ENCODE results near the gene TYRP1. TPM values are rescaled to one million over a fixed set of nuclear protein-coding genes. Genes with fewer than 3 reads are reported as not detected.

Gene TYRP1
- not detected for total RNA-seq
- polyA plus RNA-seq: not detected

GRCh38 chr9:12693141-12693540, at the start of gene TYRP1:
TSS of gene TYRP1 (plus strand) at chr9:12693385. CDS start at chr9:12693997, 612 bp downstream.
- ChIA-PET CTCF (ENCODE audit: partially characterized antibody) (no interaction called here), POLR2A (ENCODE audit: partially characterized antibody) (no interaction called here)
- no peaks in the 10 kb centered on the region for H3K4me1 Mint-ChIP-seq
- H3K9me3 Mint-ChIP-seq: peaks cover 2 to 27% (median 10%) of the 10 kb centered on the region in 8 donors
- H3K4me3 Mint-ChIP-seq: no peak within 1 kb of the TSS
- H3K36me3 ChIP-seq (ENCODE audit: insufficient read depth, low read length): no peaks in the 10 kb centered on the region
- H3K4me1 ChIP-seq (ENCODE audit: insufficient read depth, low read length): no peaks in the 10 kb centered on the region
- DNase-seq: no peak
- H3K27me3 ChIP-seq (ENCODE audit: insufficient read depth, low read length): no peaks in the 10 kb centered on the region
- H3K27ac Mint-ChIP-seq: peak within 1 kb of the TSS in 1 of 7 donors; percentile 57
- H3K27ac ChIP-seq (ENCODE audit: low read depth, low read length): no peak within 1 kb of the TSS
- no peak within 1 kb of the TSS for H3K4me3 ChIP-seq (ENCODE audit: low read length in 2 of 2)
- H3K9me3 ChIP-seq (ENCODE audit: control insufficient read depth in 1 of 2, low read length in 2 of 2): peaks cover 0 to 6% of the 10 kb centered on the region in 2 donors
- H3K36me3 Mint-ChIP-seq: no peaks in the 10 kb centered on the region
- H3K27me3 Mint-ChIP-seq: no peaks in the 10 kb centered on the region
- intact Hi-C loops (cut with micrococcal nuclease): no loop called here

GRCh38 chr9:12643686-12644085, 49.5 kb upstream of the TYRP1 start:
- H3K9me3 Mint-ChIP-seq: peaks cover 3 to 28% (median 11%) of the 10 kb centered on the region in 8 donors
- no peak for DNase-seq
- Histone ChIP-seq H3K4me3 (ENCODE audit: low read length in 2 of 2) (no peak overlapping the region), H3K27me3 (ENCODE audit: insufficient read depth, low read length) (no peaks in the 10 kb centered on the region), H3K36me3 (ENCODE audit: insufficient read depth, low read length) (no peaks in the 10 kb centered on the region), H3K4me1 (ENCODE audit: insufficient read depth, low read length) (no peaks in the 10 kb centered on the region), H3K27ac (ENCODE audit: low read depth, low read length) (no peak overlapping the region), H3K9me3 (ENCODE audit: control insufficient read depth in 1 of 2, low read length in 2 of 2) (no peaks in the 10 kb centered on the region)
- H3K4me3 Mint-ChIP-seq: no peak overlapping the region
- intact Hi-C loops (cut with micrococcal nuclease): no loop called here
- H3K36me3 Mint-ChIP-seq: no peaks in the 10 kb centered on the region
- no peaks in the 10 kb centered on the region for H3K27me3 Mint-ChIP-seq
- CTCF ChIA-PET (ENCODE audit: partially characterized antibody): no interaction called here
- no peaks in the 10 kb centered on the region for H3K4me1 Mint-ChIP-seq
- POLR2A ChIA-PET (ENCODE audit: partially characterized antibody): no interaction called here
- no peak overlapping the region for H3K27ac Mint-ChIP-seq

- Histone ChIP-seq H3K27ac (ENCODE audit: low read depth, low read length) (no peak overlapping the region), H3K4me3 (ENCODE audit: low read length in 2 of 2) (no peak overlapping the region), H3K36me3 (ENCODE audit: insufficient read depth, low read length) (no peaks in the 10 kb centered on the region), H3K4me1 (ENCODE audit: insufficient read depth, low read length) (no peaks in the 10 kb centered on the region), H3K27me3 (ENCODE audit: insufficient read depth, low read length) (no peaks in the 10 kb centered on the region), H3K9me3 (ENCODE audit: control insufficient read depth in 1 of 2, low read length in 2 of 2) (no peaks in the 10 kb centered on the region)
- Mint-ChIP-seq H3K27ac (no peak overlapping the region), H3K4me3 (no peak overlapping the region), H3K27me3 (no peaks in the 10 kb centered on the region), H3K4me1 (no peaks in the 10 kb centered on the region), H3K9me3 (peaks cover 0 to 27% (median 10%) of the 10 kb centered on the region in 8 donors), H3K36me3 (no peaks in the 10 kb centered on the region)
- DNase-seq: no peak
- intact Hi-C loops (cut with micrococcal nuclease): no loop called here
- CTCF ChIA-PET (ENCODE audit: partially characterized antibody): no interaction called here
- POLR2A ChIA-PET (ENCODE audit: partially characterized antibody): no interaction called here
These were observed 44.3 kb upstream of the TYRP1 start for GRCh38 chr9:12648925-12649324.

- no peaks in the 10 kb centered on the region for H3K27me3 ChIP-seq (ENCODE audit: insufficient read depth, low read length)
- ChIA-PET CTCF (ENCODE audit: partially characterized antibody) (no interaction called here), POLR2A (ENCODE audit: partially characterized antibody) (no interaction called here)
- DNase-seq: no peak
- no peak overlapping the region for H3K4me3 ChIP-seq (ENCODE audit: low read length in 2 of 2)
- H3K4me1 ChIP-seq (ENCODE audit: insufficient read depth, low read length): no peaks in the 10 kb centered on the region
- H3K27me3 Mint-ChIP-seq: no peaks in the 10 kb centered on the region
- no peak overlapping the region for H3K27ac ChIP-seq (ENCODE audit: low read depth, low read length)
- H3K27ac Mint-ChIP-seq: no peak overlapping the region
- H3K4me3 Mint-ChIP-seq: no peak overlapping the region
- no peaks in the 10 kb centered on the region for H3K36me3 Mint-ChIP-seq
- H3K4me1 Mint-ChIP-seq: no peaks in the 10 kb centered on the region
- intact Hi-C loops (cut with micrococcal nuclease): no loop called here
- H3K9me3 Mint-ChIP-seq: peaks cover 4 to 24% (median 15%) of the 10 kb centered on the region in 8 donors
- H3K9me3 ChIP-seq (ENCODE audit: control insufficient read depth in 1 of 2, low read length in 2 of 2): no peaks in the 10 kb centered on the region
- H3K36me3 ChIP-seq (ENCODE audit: insufficient read depth, low read length): no peaks in the 10 kb centered on the region
These were observed 42.1 kb upstream of the TYRP1 start for GRCh38 chr9:12651125-12651524.

- H3K36me3 Mint-ChIP-seq: no peaks in the 10 kb centered on the region
- no peaks in the 10 kb centered on the region for H3K27me3 Mint-ChIP-seq
- no peaks in the 10 kb centered on the region for H3K4me1 Mint-ChIP-seq
- H3K4me3 ChIP-seq (ENCODE audit: low read length in 2 of 2): no peak overlapping the region
- no peak overlapping the region for H3K27ac Mint-ChIP-seq
- H3K27me3 ChIP-seq (ENCODE audit: insufficient read depth, low read length): no peaks in the 10 kb centered on the region
- H3K9me3 ChIP-seq (ENCODE audit: control insufficient read depth in 1 of 2, low read length in 2 of 2): no peaks in the 10 kb centered on the region
- CTCF ChIA-PET (ENCODE audit: partially characterized antibody): no interaction called here
- H3K9me3 Mint-ChIP-seq: peaks cover 0 to 18% (median 11%) of the 10 kb centered on the region in 8 donors
- H3K27ac ChIP-seq (ENCODE audit: low read depth, low read length): no peak overlapping the region
- H3K36me3 ChIP-seq (ENCODE audit: insufficient read depth, low read length): no peaks in the 10 kb centered on the region
- H3K4me1 ChIP-seq (ENCODE audit: insufficient read depth, low read length): no peaks in the 10 kb centered on the region
- DNase-seq: no peak
- intact Hi-C loops (cut with micrococcal nuclease): no loop called here
- peak overlapping the region in 1 of 8 donors; percentile 18 for H3K4me3 Mint-ChIP-seq
- POLR2A ChIA-PET (ENCODE audit: partially characterized antibody): no interaction called here
These were observed 40.2 kb upstream of the TYRP1 start for GRCh38 chr9:12652973-12653372.

GRCh38 chr9:12656803-12657202, 36.4 kb upstream of the TYRP1 start:
- DNase-seq: no peak
- Mint-ChIP-seq H3K27ac (no peak overlapping the region), H3K4me3 (no peak overlapping the region), H3K27me3 (no peaks in the 10 kb centered on the region), H3K9me3 (peaks cover 0 to 25% (median 14%) of the 10 kb centered on the region in 8 donors), H3K4me1 (no peaks in the 10 kb centered on the region), H3K36me3 (no peaks in the 10 kb centered on the region)
- no peak overlapping the region for H3K4me3 ChIP-seq (ENCODE audit: low read length in 2 of 2)
- ChIA-PET CTCF (ENCODE audit: partially characterized antibody) (no interaction called here), POLR2A (ENCODE audit: partially characterized antibody) (no interaction called here)
- no peak overlapping the region for H3K27ac ChIP-seq (ENCODE audit: low read depth, low read length)
- H3K27me3 ChIP-seq (ENCODE audit: insufficient read depth, low read length): no peaks in the 10 kb centered on the region
- no peaks in the 10 kb centered on the region for H3K4me1 ChIP-seq (ENCODE audit: insufficient read depth, low read length)
- intact Hi-C loops (cut with micrococcal nuclease): no loop called here
- no peaks in the 10 kb centered on the region for H3K36me3 ChIP-seq (ENCODE audit: insufficient read depth, low read length)
- no peaks in the 10 kb centered on the region for H3K9me3 ChIP-seq (ENCODE audit: control insufficient read depth in 1 of 2, low read length in 2 of 2)

- no peaks in the 10 kb centered on the region for H3K36me3 Mint-ChIP-seq
These were observed 36.0 kb upstream of the TYRP1 start for GRCh38 chr9:12657233-12657632.

GRCh38 chr9:12657998-12658397, 35.2 kb upstream of the TYRP1 start:
- POLR2A ChIA-PET (ENCODE audit: partially characterized antibody): no interaction called here
- no peak overlapping the region for H3K27ac ChIP-seq (ENCODE audit: low read depth, low read length)
- no peaks in the 10 kb centered on the region for H3K4me1 ChIP-seq (ENCODE audit: insufficient read depth, low read length)
- no peak for DNase-seq
- H3K9me3 ChIP-seq (ENCODE audit: control insufficient read depth in 1 of 2, low read length in 2 of 2): no peaks in the 10 kb centered on the region
- H3K4me1 Mint-ChIP-seq: no peaks in the 10 kb centered on the region
- H3K27me3 ChIP-seq (ENCODE audit: insufficient read depth, low read length): no peaks in the 10 kb centered on the region
- no peak overlapping the region for H3K27ac Mint-ChIP-seq
- peaks cover 6 to 30% (median 17%) of the 10 kb centered on the region in 8 donors for H3K9me3 Mint-ChIP-seq
- no peaks in the 10 kb centered on the region for H3K36me3 ChIP-seq (ENCODE audit: insufficient read depth, low read length)
- intact Hi-C loops (cut with micrococcal nuclease): no loop called here
- CTCF ChIA-PET (ENCODE audit: partially characterized antibody): no interaction called here
- H3K4me3 ChIP-seq (ENCODE audit: low read length in 2 of 2): no peak overlapping the region
- no peak overlapping the region for H3K4me3 Mint-ChIP-seq
- no peaks in the 10 kb centered on the region for H3K27me3 Mint-ChIP-seq
- H3K36me3 Mint-ChIP-seq: no peaks in the 10 kb centered on the region

More at GRCh38 chr9:12657233-12657632, 36.0 kb upstream of the TYRP1 start:
- H3K36me3 ChIP-seq (ENCODE audit: insufficient read depth, low read length): no peaks in the 10 kb centered on the region
- H3K27ac Mint-ChIP-seq: no peak overlapping the region
- H3K4me1 Mint-ChIP-seq: no peaks in the 10 kb centered on the region
- H3K27ac ChIP-seq (ENCODE audit: low read depth, low read length): no peak overlapping the region
- no peak overlapping the region for H3K4me3 Mint-ChIP-seq
- DNase-seq: no peak
- CTCF ChIA-PET (ENCODE audit: partially characterized antibody): no interaction called here
- no peaks in the 10 kb centered on the region for H3K27me3 Mint-ChIP-seq
- no peaks in the 10 kb centered on the region for H3K9me3 ChIP-seq (ENCODE audit: control insufficient read depth in 1 of 2, low read length in 2 of 2)
- H3K4me1 ChIP-seq (ENCODE audit: insufficient read depth, low read length): no peaks in the 10 kb centered on the region
- peaks cover 0 to 24% (median 15%) of the 10 kb centered on the region in 8 donors for H3K9me3 Mint-ChIP-seq
- no peaks in the 10 kb centered on the region for H3K27me3 ChIP-seq (ENCODE audit: insufficient read depth, low read length)
- intact Hi-C loops (cut with micrococcal nuclease): no loop called here
- no peak overlapping the region for H3K4me3 ChIP-seq (ENCODE audit: low read length in 2 of 2)
- POLR2A ChIA-PET (ENCODE audit: partially characterized antibody): no interaction called here
